Medulla oblongata (tissue), 1 donor: ENCODE results near the gene CD55.

ENCODE experiments used
- DNase-seq: peaks from one replicate; pipeline ENCODE4 v3.0.0-alpha.2; 2015; ENCODE audit errors: extremely low spot score

Gene CD55

DNA sequence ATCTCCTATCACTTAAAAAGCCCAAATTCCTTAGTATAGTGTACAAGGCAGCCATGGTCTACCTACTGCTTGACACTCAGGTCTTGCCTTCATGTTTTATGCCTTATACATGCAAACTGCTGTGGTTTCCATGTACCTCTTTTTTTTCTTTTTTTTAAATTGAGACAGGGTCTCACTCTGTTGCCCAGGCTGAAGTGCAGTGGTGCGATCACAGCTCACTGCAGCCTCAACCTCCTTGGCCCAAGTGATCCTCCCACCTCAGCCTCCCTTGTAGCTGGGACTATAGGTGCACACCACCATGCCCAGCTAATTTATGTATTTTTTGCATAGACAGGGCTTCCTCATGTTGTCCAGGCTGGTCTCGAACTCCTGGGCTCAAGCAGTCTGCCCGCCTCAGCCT is 8.0 kb downstream of the CD55 start:
- DNase-seq, result no peak

- no peak for DNase-seq
Measured at GRCh38 chr1:207330011-207330710, 8.7 kb downstream of the CD55 start.

DNA sequence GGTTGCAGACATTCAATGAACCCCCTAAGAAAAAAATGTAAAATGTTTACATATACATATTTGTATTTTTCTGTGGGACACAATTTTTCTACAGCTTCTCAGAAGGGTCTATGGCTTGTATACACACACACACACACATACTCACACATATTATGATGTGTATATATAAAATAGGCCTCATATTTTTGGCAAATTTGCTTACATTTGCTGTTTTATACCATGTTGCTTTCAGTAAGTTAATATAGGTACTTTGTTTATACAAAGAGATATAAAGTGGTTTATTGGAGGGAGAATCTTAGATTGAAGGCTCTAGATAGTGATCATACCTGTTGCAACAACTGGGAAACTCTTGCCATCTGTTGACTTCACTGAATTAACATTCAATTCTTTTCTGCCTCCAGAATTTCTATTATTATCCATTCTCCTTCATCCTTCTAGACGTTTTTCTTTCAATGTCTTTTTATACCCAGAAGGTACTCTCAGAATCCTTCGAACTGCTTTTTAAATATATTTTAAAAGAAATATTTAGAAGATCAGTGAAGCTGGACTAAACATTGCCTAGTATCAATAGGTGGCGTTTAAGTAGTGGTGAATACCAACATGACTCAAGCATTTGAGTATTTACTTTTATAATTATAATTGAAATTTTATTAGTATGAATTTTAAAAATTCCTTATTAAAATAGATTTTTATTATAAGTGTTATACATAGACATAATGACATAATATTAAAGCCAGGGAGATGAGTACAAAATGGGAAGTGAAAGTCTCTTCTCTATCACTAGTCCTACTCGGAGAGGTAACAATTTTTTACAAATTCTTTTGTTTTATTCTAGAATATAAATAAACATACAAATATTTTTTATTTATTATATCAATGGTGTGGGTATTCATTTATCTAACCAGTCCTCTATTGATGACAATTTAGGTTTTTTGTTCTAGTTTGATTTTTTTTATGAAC is 10.2 kb downstream of the CD55 start:
- DNase-seq, result no peak

GRCh38 chr1:207333009-207333600 is 11.6 kb downstream of the CD55 start:
- DNase-seq, result no peak

- DNase-seq, result no peak
Measured at GRCh38 chr1:207333620-207334019, 12.1 kb downstream of the CD55 start.

GRCh38 chr1:207334337-207334736 is 12.9 kb downstream of the CD55 start:
- DNase-seq, result no peak

GRCh38 chr1:207335138-207335537 is 13.7 kb downstream of the CD55 start:
- no peak for DNase-seq

GRCh38 chr1:207335695-207336363 is 14.4 kb downstream of the CD55 start:
- no peak for DNase-seq

GRCh38 chr1:207336559-207337467 is 15.3 kb downstream of the CD55 start:
- DNase-seq, result no peak

- DNase-seq, result no peak
Measured at GRCh38 chr1:207342332-207342731, 20.9 kb downstream of the CD55 start.

DNA sequence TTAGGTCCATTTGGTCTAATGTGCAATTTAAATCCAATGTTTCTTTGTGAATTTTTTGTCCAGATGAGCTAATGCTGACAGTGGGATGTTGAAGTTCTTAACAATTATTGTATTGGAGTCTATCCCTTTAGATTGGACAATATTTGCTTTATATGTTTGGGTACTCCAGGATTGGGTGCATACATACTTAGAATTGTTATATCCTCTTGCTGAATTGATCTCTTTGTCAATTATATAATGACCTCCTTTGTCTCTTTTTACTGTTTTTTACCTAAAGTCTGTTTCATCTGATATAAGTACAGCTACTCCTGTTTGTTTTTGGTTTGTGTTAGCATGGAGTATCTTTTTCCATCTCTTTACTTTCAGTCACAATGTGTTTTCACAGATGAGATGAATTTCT is 22.2 kb downstream of the CD55 start:
- DNase-seq, result no peak

GRCh38 chr1:207344221-207344620 is 22.7 kb downstream of the CD55 start:
- no peak for DNase-seq

DNA sequence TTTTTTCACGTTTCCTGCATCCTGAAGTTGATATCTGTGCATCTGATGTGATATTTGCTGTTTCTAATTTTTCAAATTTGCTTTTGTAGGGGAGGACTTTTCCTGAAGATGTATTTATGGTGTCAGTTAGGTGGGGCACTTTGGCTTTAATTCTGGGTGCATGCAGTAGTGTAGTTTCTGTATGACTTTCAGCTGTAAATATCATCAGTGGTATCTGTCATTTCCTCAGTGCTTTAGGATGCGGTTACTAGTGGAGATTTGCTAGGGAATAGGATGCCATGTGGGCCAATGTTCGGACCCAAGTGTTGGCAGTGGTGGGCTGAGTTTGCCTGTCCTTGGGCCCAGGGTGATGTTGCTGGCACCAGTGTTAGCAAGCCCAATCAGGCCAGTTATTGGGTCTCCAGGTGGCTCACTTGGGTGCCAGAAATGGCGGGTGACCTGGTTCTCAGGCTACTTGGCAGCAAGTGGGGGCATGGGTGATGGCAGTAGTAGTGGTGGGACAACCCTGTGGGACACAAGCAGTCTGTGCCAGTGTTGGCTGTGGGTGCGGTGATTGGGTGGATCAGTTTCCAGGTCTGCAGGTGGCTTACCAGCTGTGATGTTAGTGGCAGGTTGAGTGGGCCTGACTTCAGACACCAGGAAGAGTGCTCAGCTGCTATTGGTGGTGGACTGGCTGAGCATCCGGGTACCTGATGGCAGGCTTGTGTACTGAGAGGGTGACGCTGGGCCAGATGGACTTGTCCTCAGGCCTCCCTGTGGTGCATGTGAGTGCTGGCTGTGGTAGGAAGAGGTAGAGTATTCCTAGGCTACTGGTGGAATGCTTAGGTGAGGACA is 24.4 kb downstream of the CD55 start:
- DNase-seq, result no peak

GRCh38 chr1:207346513-207346912 is 25.0 kb downstream of the CD55 start:
- no peak for DNase-seq

- no peak for DNase-seq
Measured at GRCh38 chr1:207349979-207350378, 28.5 kb downstream of the CD55 start.

- DNase-seq, result no peak
Measured at GRCh38 chr1:207352554-207352953, 31.1 kb downstream of the CD55 start.

DNA sequence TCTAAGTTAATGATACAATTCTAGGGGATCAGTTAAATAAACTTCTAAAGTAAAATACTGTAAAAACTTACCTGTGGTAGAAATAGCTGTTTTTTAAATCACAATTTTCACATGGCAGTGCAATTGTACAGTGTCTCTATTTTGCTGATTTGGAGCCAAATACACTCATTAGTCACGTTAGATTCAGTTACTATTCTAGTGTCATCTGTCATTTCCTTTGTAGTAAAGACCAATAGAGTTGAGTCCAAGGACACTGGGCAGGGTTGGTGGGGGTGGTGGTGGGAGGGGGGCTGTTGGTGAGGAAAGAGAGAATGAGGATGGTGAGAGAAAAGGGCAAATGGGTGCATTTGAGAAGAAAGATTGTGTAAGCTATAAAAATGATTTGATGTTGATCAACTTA is 33.6 kb downstream of the CD55 start:
- no peak for DNase-seq

GRCh38 chr1:207355513-207356295 is 34.2 kb downstream of the CD55 start:
- no peak for DNase-seq

GRCh38 chr1:207361029-207361428 is 39.6 kb downstream of the CD55 start:
- no peak for DNase-seq
